Measurements from ENCODE around the gene ARPC2. TPM values are rescaled to one million over a fixed set of nuclear protein-coding genes. Genes with fewer than 3 reads are reported as not detected.

Gene ARPC2
- total and polyA plus RNA-seq, 2 of the 13 experiments (the other 11 are each of a cell fraction or from before 2014, with no cell fraction given), result 168 to 303 TPM

DNA sequence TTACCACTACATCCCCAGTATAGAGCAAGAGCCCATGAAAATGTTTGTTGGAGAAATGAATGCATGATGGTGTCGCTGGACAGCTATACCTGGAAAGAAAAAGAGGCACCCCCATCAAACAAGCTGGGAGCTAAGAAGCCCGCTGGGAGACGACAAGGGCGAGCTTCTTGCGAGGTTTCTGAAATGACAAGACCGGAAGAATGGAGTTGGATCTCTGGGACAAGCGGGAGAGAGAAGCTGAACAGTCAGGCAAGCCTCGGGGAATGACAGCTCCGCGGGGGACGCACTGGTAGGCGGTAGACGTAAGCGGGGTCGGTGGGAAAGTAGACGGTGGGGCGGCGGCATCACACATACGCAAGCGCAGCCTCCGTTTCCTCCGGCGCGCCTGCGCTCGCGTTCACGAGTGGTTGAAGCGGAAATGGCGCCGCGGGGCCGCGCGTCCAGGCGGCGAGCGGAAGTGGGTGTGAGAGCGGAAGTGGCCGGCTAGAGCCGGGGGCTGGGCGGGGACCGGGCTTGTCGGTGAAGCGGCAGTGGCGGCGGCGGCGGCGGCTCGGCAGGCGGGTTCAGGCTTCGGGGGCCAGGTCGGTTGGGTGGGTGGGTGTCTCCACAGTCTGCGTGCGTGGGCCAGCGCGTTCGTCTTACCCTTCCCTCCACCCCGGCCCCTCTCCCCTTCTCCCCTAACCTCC, at the start of gene ARPC2 (continued):
- TF ChIP-seq ZNF710 (CRISPR knock-in tag; IDR thresholded peaks at IDR 0.05; ENCODE audit: borderline replicate concordance) (peak; percentile 49; the same call in 1 of the 2 replicates), ISX (CRISPR knock-in tag; conservative IDR thresholded peaks at IDR 0.05) (0 out of 2 replicates have a peak, but pooled peaks have one; percentile 64), KDM5A (IDR thresholded peaks at IDR 0.05; ENCODE audit: borderline replicate concordance, low read length) (peak; percentile 40; the same call in 1 of the 2 replicates), GABPB1 (CRISPR knock-in tag; IDR thresholded peaks at IDR 0.05) (peak; percentile 96), ZNF205 (CRISPR knock-in tag; IDR thresholded peaks at IDR 0.05) (peak; percentile 81), ZNF782 (CRISPR knock-in tag; IDR thresholded peaks at IDR 0.05; ENCODE audit: borderline replicate concordance) (peak; percentile 31), ADNP (CRISPR knock-in tag; IDR thresholded peaks at IDR 0.05) (no peak), ZNF30 (CRISPR knock-in tag; IDR thresholded peaks at IDR 0.05) (no peak), TFDP2 (CRISPR knock-in tag; IDR thresholded peaks at IDR 0.05) (peak; percentile 45; the same call in 1 of the 2 replicates), NFYC (CRISPR knock-in tag; IDR thresholded peaks at IDR 0.05) (peak; percentile 14), ZNF605 (CRISPR knock-in tag; IDR thresholded peaks at IDR 0.05) (no peak; the same call in 1 of the 2 replicates), CAMTA2 (CRISPR knock-in tag; IDR thresholded peaks at IDR 0.05; ENCODE audit: borderline replicate concordance) (peak; percentile 70), SMC3 (IDR thresholded peaks at IDR 0.05; ENCODE audit: low read length) (no peak), U2AF1 (optimal IDR thresholded peaks at IDR 0.05; ENCODE audit: low read depth, low read length) (no peak), THYN1 (CRISPR knock-in tag; IDR thresholded peaks at IDR 0.05; ENCODE audit: borderline replicate concordance, low read depth) (no peak)
- TF ChIP-seq, protein P1, sequence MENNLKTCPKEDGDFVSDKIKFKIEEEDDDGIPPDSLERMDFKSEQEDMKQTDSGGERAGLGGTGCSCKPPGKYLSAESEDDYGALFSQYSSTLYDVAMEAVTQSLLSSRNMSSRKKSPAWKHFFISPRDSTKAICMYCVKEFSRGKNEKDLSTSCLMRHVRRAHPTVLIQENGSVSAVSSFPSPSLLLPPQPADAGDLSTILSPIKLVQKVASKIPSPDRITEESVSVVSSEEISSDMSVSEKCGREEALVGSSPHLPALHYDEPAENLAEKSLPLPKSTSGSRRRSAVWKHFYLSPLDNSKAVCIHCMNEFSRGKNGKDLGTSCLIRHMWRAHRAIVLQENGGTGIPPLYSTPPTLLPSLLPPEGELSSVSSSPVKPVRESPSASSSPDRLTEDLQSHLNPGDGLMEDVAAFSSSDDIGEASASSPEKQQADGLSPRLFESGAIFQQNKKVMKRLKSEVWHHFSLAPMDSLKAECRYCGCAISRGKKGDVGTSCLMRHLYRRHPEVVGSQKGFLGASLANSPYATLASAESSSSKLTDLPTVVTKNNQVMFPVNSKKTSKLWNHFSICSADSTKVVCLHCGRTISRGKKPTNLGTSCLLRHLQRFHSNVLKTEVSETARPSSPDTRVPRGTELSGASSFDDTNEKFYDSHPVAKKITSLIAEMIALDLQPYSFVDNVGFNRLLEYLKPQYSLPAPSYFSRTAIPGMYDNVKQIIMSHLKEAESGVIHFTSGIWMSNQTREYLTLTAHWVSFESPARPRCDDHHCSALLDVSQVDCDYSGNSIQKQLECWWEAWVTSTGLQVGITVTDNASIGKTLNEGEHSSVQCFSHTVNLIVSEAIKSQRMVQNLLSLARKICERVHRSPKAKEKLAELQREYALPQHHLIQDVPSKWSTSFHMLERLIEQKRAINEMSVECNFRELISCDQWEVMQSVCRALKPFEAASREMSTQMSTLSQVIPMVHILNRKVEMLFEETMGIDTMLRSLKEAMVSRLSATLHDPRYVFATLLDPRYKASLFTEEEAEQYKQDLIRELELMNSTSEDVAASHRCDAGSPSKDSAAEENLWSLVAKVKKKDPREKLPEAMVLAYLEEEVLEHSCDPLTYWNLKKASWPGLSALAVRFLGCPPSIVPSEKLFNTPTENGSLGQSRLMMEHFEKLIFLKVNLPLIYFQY (CRISPR knock-in tag; IDR thresholded peaks at IDR 0.05; ENCODE audit: borderline replicate concordance), result no peak; the same call in none of the 2 replicates
- TF ChIP-seq, protein P2, sequence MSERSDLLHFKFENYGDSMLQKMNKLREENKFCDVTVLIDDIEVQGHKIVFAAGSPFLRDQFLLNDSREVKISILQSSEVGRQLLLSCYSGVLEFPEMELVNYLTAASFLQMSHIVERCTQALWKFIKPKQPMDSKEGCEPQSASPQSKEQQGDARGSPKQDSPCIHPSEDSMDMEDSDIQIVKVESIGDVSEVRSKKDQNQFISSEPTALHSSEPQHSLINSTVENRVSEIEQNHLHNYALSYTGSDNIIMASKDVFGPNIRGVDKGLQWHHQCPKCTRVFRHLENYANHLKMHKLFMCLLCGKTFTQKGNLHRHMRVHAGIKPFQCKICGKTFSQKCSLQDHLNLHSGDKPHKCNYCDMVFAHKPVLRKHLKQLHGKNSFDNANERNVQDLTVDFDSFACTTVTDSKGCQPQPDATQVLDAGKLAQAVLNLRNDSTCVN (CRISPR knock-in tag; IDR thresholded peaks at IDR 0.05; ENCODE audit: borderline replicate concordance), result peak; percentile 78; the same call in 1 of the 2 replicates
